GM12873 (cell line): Measurements from ENCODE around the gene TBC1D23.
A peak's percentile ranks its signal among the peaks of the same experiment; 100 is the strongest.

Experiments used
- TF ChIP-seq, protein P1 (sequence below): IDR thresholded peaks from 2 replicates; pipeline ENCODE4 v1.5.1; 2012; ENCODE audit warnings: low read depth, mild to moderate bottlenecking, moderate library complexity, low read length, control low read depth; ENCODE audit not compliant: insufficient read depth; ENCODE audit errors: missing control alignments

The TBC1D23 gene

DNA sequence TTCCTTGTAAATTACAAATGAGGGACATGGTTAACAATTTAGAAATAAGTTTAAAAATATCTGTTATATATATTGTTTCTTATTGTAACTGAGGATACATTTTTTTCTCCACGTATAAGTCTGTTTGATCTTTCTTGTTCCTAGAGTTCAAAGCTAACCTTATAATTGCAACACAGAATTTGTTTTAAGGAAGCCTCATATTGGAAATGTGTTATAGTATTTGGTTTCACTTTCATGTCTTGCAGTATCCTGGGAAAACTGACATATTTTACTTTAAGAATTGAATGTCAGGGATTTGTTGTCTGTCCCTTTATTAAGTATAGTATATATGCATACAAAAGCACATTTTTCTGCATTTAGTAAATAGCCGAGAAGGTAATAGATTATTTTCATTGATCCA is 50.2 kb downstream of the TBC1D23 start:
- TF ChIP-seq, protein P1, sequence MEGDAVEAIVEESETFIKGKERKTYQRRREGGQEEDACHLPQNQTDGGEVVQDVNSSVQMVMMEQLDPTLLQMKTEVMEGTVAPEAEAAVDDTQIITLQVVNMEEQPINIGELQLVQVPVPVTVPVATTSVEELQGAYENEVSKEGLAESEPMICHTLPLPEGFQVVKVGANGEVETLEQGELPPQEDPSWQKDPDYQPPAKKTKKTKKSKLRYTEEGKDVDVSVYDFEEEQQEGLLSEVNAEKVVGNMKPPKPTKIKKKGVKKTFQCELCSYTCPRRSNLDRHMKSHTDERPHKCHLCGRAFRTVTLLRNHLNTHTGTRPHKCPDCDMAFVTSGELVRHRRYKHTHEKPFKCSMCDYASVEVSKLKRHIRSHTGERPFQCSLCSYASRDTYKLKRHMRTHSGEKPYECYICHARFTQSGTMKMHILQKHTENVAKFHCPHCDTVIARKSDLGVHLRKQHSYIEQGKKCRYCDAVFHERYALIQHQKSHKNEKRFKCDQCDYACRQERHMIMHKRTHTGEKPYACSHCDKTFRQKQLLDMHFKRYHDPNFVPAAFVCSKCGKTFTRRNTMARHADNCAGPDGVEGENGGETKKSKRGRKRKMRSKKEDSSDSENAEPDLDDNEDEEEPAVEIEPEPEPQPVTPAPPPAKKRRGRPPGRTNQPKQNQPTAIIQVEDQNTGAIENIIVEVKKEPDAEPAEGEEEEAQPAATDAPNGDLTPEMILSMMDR: no peak

DNA sequence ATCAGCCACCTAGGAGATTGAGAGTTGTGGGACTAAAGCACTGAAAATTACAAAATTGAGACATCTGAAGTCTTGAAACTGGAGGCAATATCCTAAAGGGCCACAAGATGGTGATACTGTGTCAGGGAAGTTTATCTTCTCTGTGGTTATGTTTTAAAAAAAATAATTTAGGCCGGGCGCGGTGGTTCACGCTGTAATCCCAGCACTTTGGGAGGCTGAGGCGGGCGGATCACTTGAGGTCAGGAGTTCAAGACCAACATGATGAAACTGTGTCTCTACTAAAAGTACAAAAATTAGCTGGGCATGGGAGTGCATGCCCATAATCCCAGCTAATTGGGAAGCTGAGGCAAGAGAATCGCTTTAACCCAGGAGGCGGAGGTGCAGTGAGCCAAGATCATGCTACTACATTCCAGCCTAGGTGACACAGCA is 55.9 kb downstream of the TBC1D23 start:
- TF ChIP-seq, protein P1: peak; percentile 60

- TF ChIP-seq, protein P1: no peak
These were observed 57.1 kb downstream of the TBC1D23 start for GRCh38 chr3:100317912-100318311.

- TF ChIP-seq, protein P1: no peak
These were observed 59.2 kb downstream of the TBC1D23 start for GRCh38 chr3:100319951-100320350.

GRCh38 chr3:100324044-100324443 is 63.3 kb downstream of the TBC1D23 start:
- TF ChIP-seq, protein P1: no peak

- TF ChIP-seq, protein P1: no peak
These were observed 65.0 kb downstream of the TBC1D23 start for GRCh38 chr3:100325827-100326226.

DNA sequence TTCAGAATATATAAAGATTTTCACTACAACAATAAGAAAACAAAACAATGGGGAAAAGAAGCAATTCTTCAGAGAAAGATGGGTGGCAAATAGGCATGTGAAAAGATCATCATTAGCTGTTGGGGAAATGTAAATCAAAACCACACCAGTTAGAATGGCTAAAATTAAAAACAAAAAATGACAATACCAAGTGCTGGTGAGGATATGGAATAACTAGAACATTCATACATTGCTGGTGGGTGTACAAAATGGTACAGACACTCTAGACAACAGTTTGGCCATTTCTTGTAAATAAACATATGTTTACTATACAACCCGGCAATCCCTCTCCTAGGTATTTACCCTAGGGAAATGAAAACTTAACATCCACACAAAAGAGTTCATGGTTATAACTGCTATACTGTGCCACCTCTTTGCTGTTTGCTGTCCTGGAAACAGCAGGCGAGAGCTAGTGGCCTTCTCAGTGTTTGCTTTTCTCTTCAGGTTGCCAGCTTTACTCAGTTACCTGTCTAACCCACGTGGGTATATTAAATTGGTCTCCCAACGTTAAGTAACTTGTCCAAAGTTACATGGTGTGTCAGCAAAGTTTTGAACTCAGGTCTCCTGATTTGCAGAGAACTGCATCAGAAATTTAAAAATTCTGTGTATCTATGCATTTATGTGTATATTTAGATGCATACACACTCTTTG is 69.2 kb downstream of the TBC1D23 start:
- TF ChIP-seq, protein P1: no peak

DNA sequence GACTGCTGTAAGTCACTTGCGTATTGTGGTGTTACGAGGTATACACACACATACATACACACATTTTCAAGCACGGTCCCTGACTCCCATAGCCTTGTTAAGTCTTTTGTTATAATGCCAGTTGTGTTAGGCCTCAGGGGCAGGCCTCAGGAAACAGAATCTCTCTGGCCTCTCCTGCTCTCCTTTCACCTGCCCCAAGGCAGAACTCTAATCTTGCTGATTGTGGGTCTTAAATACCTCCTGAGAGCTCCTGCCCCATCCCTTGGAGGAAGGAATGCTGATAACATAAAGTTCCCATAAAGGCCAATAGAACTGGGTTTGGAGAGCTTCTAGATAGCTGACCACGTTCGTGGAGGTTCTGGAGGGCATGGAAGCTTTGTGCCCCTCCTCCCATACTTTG is 69.9 kb downstream of the TBC1D23 start:
- TF ChIP-seq, protein P1: no peak
